ENCODE results near the gene ITFG2.
"Not testable (repeated sequence)": the region's sequence is repeated elsewhere in the genome, so short reads cannot be mapped to it uniquely, and the experiment has no call there.

The ITFG2 gene

DNA sequence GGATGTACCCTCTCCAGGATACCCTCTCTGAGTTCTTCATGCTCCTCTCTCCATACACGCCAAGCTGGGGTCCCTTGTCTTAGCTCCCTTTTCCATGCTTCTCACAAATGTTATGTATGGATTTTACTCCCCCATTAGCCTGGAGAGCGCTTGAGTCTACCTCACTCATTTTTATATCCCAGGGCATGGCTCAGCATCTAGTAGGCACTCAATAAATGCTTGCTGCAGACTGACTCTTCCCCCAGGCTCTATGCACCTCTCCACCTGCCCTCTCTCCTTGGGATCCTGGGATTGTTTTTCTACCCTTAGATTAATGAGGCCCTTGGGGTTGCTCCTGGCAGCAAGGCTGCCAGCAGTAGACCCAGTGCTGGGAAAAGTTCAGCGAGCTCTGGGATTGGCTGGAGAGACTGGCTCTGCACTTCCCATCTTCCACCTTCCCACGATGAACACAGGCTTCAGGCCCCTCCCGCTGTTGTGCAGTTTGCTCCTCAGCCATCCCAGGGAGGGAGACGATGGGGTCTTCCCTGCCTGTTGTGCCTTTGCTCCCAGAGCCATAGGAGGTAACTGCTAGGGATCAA is 20.2 kb downstream of the ITFG2 start:
- no peak for DNase-seq

DNA sequence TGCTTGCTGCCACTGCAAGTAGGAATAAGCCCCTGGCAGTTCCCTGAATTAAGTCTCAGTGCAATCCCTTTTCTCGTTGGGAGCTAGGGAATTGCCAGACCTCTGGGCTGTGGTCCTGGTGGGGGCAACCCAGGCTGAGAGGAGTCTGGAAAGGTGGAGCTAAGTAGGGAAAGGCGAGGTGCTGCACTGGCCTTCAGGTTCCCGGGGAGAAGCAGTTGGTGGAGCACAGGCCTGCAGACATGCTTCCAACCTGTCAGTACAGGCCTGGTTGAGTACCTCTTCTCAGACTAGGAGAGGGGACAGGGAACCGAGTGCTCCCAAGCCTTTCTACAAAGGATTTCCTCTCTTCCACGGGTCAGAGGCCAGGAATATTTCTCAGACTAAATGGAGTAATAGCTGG is 20.9 kb downstream of the ITFG2 start:
- no peak for DNase-seq

DNA sequence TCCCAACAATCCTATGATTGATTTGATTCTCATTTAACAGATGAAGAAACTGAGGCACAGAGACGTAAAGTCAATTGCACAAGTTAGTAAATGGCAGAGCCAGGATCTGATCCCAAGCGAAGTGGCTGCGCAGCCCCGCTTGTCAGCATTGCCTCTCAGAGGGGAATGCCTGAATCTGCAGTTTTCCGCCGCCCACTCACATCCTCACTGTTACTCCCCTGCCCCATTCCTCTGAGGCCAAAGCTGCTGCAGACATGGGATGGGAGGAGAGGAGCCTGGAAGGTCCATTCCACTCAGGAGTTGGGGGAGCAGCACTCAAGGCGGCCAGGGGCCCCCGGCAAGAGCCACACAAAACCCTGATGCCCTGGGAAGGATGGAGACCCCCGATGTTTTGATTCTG is 21.3 kb downstream of the ITFG2 start:
- no peak for DNase-seq

DNA sequence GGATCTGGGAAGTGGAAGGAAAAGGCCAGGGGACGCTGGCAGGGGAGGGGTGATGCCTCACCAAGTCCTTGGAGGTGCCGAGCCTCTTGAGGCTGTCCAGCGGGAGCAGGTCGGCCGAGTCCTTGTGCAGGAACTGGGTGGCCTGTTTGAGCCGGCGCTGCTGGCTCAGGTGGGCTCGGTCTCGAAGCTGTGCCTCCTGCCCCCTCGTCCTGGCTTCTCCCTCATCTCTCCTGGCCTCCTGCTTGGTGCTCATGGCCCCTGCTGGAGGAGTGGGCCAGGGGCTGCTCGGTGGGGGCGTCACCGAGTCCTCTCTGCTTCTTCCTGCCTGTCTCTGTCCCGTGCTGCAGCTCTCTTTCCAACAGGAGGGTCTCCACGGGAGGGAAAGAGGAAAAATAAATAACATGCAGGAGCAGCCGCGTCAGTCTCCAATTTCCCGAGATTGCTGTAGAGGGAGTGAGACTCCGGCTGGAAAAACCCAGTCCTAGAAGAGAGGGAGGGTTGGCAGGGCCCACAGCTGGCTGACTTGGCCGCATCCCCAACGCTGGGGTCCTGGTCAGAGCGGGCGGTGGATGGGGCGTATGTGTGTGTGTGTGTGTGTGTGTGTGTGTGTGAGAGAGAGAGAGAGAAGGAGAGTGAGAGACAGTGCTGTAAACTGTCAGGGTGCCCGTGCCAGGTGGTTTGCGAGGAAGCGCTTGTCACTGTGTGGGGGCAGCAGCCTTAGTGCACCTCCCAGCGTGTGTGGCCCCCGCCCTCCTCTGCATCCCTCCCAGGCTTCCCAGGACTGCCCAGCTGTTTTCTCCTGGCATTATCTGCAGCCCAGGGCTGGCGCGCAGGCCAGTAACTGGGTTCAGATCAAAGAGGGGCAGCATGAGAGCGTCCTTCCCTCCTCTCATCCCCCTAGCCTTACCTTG is 22.4 kb downstream of the ITFG2 start, which contains the start of gene NRIP2:
TSS of gene NRIP2 (minus strand) at position 455 of the 911 bp plus-strand sequence. CDS start at position 403, 52 bp downstream.
- DNase-seq: no peak

DNA sequence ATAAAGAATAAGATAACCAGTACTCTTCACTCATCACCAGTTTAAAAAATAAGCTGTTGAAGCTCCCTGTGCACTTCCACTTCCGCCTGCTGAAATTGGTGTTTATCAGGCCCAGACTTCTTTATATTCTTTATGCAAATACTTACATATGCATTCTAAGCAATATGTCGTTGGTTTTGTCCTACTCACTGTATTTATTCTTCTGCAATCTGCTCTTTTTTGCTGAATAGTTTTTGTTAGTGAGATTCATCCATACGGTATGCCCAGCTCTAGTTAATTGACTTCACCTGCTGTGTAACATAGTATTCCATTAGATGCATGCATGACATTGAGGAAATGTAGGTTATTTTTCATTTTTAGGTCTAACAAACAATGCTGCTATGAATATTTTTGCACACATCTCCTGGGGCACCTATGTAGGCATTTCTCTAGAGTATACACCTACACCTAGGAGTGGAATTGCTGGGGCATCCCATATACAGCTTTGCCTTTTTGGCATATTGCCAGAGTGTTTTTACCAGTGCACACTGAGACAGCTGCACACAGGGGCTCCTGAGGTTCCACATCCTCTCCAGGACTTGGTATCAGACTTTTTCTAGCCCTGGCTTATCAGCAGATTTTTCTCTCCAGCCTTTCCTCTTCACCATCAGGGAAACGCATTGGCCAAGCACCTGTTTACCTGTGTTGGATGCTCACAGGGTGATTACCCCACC is 23.4 kb downstream of the ITFG2 start:
- DNase-seq: no peak

DNA sequence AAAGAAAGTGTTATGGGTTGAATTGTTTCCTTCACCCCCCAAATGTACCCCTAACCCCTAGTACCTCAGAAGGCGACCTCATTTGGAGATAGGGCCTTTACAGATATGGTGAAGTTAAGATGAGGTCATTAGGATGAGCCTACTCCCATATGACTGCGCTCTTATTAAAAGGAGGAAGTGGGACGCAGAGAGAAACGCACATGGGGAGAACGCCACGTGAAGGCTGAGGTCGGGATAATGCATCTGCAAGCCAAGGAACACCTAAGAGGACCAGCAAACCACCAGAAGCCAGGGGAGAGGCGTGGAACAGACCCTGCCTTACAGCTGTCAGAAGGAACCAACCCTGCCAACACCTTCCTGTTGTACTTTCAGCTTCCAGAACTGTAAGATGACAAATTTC is 24.1 kb downstream of the ITFG2 start:
- DNase-seq: no peak

DNA sequence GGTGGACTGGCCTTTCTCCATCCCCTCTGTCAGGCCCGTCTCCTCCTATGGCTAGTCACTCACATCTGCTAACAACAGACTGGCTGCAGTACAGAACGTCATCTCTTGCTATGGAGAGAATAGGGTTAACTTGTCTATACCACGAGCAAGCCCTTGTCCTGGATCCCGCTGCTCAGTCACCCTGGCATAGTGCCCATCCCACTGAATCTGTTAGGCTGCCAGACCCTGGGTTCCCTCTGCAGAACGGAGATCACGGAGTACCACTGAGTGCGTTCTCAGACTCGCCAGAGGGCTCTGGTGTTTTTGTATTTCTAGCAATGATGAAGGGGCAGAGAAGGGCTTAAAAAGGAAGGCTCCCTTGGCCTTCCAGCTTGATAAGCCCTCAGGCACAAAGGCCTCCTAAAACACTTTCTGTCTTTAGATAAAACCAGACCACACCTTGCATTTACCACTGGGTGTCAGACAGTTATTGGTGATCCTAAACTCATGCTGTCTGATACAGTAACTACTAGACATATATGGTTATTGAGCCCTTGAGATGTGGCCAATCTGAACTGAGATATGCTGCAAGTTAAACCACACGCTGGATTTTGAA is 28.7 kb downstream of the ITFG2 start:
- DNase-seq: no peak

DNA sequence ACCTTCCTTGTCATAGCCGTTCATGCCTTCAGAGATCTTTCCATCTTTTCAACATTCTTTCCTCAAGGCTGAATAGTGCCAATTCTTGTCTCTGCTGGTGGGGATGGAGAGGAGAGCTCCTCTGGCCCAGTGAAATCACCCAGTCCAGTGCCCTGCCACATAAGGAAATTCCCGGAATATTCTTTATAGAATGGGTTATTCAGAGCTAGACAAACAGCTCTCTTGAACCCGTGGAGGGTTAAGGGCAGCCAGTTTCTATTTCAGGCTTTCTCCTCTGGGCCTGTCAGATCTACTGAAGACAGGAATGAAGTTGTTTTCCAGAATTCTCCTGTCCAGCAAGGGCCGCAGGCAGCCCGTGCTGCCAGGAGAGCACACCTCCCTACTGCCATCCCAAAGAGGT is 30.5 kb downstream of the ITFG2 start:
- DNase-seq: no peak

DNA sequence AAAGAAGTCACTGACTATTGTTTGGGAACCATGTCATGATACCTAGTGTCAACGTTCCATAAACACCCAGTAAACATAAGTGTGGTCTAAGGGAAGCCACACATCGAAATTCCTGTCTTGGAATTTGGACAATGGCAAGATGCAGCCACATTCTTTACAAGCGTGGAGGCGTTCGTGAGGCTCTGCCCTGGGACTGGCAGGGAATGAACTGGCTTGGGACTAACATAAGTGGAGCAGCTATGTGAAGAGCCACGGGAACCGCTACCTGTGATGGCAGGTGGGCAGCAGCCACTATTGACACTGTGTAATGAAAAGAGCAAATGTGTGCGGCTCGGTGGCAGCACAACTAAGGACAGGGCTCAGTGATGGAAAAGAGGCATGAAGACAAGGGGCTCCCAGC is 32.3 kb downstream of the ITFG2 start:
- no peak for DNase-seq

DNA sequence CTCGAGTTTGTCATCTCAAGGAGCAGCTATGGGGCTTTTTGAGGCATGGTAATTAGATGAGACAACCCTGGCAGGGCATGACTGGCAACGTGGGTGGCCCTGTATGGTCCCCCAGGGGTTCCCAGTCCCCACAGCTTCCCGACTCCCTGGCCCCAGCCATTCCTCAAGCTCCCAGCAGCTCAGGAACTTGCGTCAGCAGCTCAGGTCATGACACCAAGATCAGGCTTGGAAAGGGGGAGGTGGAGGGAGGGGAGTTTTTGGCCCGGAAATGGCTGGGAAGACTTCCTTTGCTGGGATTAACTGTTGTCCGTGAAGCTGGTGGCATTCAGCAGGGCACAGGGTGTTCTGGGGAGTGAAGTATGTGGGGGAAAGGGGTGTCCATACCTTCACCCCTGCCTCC is 32.8 kb downstream of the ITFG2 start:
- no peak for DNase-seq

DNA sequence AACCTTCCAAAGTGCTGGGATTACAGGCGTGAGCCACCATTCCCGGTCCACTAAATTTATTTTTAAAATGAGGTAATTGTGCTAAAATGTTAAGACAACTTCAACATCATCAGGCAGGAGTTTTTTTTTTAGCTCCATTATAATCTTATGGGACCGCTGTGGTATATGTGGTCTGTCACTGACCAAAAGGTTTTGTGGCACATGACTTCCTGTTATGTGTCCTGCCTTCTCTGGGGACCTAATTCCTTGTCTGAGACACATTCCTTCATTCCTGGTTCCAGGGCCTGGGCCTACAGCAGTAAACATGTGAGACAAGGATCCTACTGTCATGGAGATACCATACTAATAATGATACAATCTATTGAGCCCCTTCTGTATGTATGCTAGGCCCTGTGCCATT is 39.5 kb downstream of the ITFG2 start:
- DNase-seq: no peak

DNA sequence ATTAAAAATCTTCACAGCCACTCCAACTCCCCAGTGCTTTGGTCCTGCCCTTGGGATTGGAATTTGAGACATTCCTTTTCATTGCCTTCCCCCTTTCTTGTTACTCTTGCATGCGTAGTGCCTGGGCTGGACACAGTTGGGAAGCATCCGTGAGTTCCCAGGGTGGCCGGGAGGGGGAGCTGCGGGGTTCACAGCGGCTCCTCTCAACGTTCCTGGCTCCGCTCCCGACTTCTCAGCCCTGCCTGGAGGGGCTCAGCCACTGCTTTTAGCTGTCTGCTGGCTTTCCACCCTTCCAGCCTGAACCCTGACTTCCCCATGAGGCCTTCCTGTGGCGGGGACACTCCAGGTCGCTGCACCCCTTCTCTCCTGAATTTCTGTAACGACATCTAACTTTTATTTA is 41.2 kb downstream of the ITFG2 start:
- DNase-seq: peak in 1 of 2 experiments; percentile 47

DNA sequence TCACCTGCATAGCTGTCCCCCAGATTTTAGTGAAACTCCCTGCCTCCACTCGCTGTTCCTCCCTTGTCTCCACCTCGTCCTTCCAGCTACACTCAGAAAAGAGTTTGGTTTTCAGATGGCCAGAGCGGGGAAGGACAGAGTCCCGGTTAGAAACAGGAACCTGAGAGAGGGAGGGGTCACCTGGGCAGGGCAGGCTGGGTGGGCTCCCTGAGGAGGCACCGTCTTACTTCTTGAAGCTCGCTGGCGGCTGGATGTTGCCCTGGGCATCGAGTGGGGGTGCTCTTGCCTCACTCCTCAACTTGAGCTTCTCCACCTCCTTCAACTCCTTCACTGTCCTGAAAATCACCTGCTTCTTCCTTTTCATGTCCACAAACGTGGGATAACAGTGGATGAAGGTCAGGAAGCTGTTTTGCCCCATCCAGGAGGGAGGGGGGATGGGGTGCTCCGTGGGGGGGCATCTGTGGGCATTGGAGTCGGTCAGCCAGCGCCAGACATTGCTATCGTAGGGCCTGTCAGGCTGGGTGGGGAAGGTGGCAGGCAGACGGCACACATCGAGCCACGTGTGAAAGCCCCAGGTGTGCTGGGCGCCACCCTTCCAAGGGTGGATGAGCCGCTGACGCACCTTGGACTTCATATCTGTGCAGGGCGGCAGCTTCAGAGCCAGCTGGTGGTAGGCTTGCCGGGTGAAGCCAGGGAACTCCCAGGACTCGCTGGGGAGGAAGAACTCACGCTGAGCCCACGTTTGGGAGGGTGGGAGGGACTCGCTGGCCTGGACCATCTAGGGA is 42.4 kb downstream of the ITFG2 start:
- no peak for DNase-seq

DNA sequence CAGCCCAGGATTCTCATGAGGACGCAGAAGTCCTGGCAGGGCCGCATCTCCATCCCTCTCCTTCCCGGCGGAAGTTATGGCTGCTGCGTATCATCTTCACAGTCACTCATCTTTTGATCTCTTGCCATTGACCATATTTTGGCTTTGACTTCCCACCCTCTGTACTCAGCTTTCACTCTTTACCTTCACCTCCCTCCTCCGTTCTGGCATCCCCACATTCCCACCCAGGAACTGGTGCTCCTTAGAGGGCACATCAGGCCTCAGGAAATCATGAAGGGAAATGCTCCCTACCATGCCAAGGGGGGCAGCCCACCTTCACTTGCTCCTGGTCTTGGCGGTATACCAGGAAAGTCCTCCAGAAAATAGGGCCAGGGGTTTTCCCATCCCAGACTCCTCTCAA is 43.1 kb downstream of the ITFG2 start:
- DNase-seq: no peak

DNA sequence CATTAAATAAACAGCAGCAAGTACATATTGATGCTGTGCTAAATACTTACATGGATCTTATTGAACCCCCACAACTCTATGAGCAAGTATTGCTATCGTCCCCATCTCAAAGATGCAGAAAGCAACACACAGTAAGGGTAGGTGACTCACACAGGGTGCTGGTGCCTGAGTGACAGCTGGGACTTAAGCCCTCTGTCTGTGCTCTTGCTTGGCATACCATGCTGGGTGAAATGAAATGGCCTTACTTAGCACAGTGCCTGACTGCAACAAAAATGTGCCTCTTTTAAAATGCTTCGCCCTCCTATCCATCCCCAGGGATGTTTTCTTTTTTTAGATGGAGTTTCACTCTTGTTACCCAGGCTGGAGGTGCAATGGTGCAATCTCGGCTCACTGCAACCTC is 43.6 kb downstream of the ITFG2 start:
- no peak for DNase-seq

DNA sequence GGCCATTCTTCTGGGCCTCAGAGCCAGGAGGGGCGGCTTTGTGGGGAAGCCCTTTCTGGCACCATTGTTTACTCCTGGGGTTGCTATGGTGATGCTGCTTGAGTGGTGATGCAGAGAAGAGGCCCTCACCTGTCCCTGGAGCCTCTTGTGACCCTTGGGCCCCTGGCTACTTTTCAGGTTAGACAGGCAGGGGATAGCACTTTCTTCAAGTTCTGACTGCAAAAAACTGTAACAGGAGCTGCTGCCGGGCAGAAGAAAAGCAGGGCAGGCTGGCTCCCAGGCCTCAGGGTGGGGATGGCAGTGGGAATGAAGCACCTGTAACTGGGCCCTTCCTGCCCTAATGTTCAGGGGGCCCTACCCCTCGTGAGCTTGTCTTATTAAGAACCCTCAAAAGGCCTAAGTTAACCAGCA is 44.6 kb downstream of the ITFG2 start, which contains the start of gene TEX52:
TSS of gene TEX52 (minus strand) at position 19 of the 411 bp plus-strand sequence. CDS start at position 6, 13 bp downstream.
- DNase-seq: no peak

DNA sequence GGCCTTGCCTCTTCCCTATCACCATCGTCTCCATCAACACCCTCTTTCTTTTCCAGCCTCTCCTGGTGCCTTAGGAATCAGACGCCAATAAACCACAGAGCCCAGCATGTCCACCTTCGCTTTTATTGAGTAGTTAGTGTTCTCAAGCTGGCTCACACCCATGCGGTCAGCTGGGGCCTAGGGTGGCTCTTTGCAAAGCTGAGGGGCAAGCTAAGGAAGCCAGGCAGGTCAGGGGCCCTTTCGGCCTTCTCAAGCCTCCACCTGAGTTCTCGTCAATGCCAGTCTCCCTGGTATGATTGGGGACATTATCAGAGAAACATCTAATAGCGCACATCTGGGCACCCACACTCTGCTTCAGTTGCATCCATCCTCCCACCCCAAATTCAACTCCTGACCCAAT is 45.1 kb downstream of the ITFG2 start:
- DNase-seq: no peak

DNA sequence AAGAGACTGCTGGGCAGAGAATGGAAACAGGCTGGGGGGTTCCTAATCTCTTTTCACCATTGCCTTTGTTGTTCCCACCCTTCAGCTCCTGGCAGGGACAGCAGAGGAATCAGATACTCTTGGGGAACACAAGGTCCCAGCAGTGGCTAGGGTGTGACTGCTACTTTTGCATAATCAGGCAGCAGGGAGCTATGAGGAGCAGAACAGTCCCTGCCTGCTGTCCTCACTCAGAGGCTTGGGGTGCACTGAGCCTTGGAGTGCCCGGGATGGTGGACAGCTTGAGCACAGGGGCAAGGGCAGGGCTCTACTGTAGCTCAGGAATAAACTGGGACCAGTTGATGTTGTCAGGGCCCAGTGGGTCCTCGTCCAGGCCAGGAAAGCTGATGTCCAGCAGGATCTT is 45.9 kb downstream of the ITFG2 start:
- DNase-seq: no peak

DNA sequence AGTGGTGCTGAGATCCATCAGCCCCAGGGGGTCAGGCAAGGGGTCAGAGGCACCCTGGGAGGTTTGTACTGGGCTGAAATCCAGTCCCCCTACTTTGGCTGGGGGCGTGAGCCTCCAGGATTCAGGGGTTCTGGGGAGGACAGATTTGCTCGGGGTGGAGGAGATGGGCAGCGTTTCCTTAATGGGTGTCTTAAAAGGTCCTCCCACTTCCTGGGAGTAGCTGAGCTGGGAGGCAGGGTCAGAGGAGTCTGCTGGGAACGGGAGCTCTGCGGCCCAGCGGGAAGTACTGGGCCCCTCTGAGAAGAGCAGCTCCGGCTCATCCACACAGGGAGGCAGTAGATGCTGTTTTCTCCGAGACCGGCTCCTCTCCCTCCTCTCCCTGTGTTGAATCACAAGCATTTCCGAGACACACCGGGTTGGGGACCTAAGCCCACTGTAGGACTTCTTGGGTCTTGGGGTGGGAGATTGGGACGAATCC is 46.5 kb downstream of the ITFG2 start:
- no peak for DNase-seq

DNA sequence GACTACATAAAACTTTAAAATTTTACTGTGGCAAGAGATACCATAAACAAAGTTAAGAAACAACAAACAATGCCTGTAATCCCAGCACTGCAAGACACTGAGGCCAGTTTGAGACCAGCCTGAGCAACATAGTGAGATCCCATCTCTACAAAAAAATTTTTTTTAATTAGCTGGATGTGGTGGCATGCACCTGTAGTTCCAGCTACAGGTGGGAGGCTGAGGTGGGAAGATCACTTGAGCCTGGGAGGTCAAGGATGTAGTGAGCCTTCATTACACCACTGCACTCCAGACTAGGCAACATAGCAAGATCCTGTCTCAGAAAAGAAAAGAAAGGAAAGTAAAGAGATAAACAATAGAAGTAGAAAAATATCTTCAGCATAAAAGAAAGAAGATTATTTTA is 47.7 kb downstream of the ITFG2 start:
- DNase-seq: no peak

DNA sequence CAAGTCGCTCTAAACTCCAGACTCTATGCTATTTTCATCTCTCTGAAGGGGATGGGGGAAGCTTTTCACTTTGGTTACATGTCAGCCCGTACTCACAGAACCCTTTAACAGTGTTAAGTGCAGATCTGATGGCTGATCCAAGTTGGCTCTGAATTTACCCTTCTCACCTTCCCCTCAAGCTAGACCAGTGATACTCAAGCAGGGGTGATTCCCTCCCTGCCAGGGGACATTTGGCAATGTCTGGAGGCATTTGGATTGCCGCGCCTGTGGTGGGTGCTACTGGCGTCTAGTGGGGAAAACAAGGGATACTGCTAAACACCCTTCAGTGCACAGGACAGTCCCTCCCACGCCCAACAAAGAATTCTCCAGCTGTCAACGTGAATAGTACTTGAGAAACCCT is 50.4 kb downstream of the ITFG2 start:
- no peak for DNase-seq

DNA sequence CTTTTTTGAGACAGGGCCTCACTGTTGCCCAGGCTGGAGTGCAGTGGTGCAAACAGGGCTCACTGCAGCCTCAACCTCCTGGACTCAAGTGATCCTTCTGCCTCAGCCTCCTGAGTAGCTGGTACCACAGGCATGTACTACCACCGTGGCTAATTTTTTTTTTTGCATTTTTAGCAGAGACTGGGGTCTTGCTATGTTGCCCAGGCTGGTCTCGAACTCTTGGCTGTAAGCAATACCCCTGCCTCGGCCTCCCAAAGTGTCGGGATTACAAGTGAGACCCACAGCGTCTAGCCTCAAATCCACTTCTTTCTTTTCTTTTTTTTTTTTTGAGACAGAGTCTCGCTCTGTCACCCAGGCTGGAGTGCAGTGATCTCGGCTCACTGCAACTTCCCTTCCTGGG is 50.9 kb downstream of the ITFG2 start:
- not testable (repeated sequence) for DNase-seq
